ENCODE results near the gene CLEC18C.
"Not testable (repeated sequence)": the region's sequence is repeated elsewhere in the genome, so short reads cannot be mapped to it uniquely, and the experiment has no call there.

DNA sequence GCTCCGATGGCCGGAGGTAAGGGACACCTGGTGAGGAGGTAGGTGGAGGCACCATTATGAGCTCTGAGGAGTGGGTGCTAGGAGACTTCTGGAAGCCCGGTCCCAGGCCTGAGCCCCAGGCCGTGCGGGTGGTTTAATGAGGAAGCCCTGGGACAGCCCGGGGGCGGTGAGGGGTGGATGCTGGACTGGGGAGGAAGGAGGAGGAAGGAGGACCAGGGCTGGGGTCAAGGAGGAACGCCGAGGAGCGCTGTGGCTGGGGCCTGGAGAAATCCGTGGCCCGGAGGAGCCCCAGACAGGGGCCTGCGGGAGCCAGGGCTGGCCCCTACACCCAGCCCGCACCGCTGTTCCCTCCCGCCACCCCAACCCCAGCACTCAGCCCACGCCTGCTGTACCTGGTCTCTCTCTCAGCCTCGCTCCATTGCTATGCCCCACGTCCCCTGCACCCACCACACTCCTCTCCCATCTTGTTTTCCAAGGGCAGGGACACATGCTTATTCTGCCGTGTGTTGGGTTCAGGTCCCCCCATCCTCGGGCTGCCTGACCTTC lies 873 bp downstream of the CLEC18C start:
- not testable (repeated sequence) for TF ChIP-seq CTCF (IDR thresholded peaks at IDR 0.05; ENCODE audit: borderline replicate concordance, extremely low read depth, low read length, poor library complexity, severe bottlenecking); EZH2 (IDR thresholded peaks at IDR 0.05; ENCODE audit: borderline replicate concordance, low read depth, low read length, severe bottlenecking)

Data from DND-41 (cell line).